Activated naive CD4-positive, alpha-beta T cell treated with anti-CD3 and anti-CD28 coated beads for 36 hours (primary cell): ENCODE measurements around the gene LRRC61. TPM values are rescaled to one million over a fixed set of nuclear protein-coding genes. Genes with fewer than 3 reads are reported as not detected.
"Not testable (repeated sequence)": the region's sequence is repeated elsewhere in the genome, so short reads cannot be mapped to it uniquely, and the experiment has no call there.

Experiments used
- CTCF ChIA-PET: fragments of 350-600 bp; sonication (Branson Sonifier 250); formaldehyde crosslinking; loops from one replicate; lab custom pipeline; 2021; ENCODE audit warnings: antibody characterized with exemption; lab: Charles Lee
- DNase-seq: peaks from one replicate; pipeline ENCODE4 v3.0.0-alpha.2; 2020
- H3K27ac Mint-ChIP-seq: one replicate; pipeline ENCODE4 v1.8.0; 2021; ENCODE audit warnings: mild to moderate bottlenecking, mixed read lengths
- H3K27me3 Mint-ChIP-seq: one replicate; pipeline ENCODE4 v1.8.0; 2021; ENCODE audit warnings: low read depth, mixed read lengths
- H3K36me3 Mint-ChIP-seq: one replicate; pipeline ENCODE4 v1.8.0; 2021; ENCODE audit warnings: low read depth, mixed read lengths
- H3K4me1 Mint-ChIP-seq: one replicate; pipeline ENCODE4 v1.8.0; 2021; ENCODE audit warnings: low read depth, mixed read lengths
- H3K4me3 Mint-ChIP-seq: one replicate; pipeline ENCODE4 v1.8.0; 2021; ENCODE audit warnings: mild to moderate bottlenecking, moderate library complexity, mixed read lengths
- H3K9me3 Mint-ChIP-seq: one replicate; pipeline ENCODE4 v1.8.0; 2021; ENCODE audit warnings: mixed read lengths
- intact Hi-C: fragments of 100-400 bp; cut with micrococcal nuclease; formaldehyde crosslinking; loops from one replicate; pipeline ENCODE4 v1.15.1; 2023
- total RNA-seq, 2 experiments: library from RNA; stranded (reverse); gene quantifications; one replicate each; pipeline ENCODE4 v1.2.3, GENCODE V29; 2021

Gene LRRC61
- total RNA-seq, 2 experiments from 2014 or later, result 10.3 to 13.3 TPM

- Mint-ChIP-seq H3K9me3 (peaks cover 1% of the 10 kb centered on the region), H3K27me3 (no peaks in the 10 kb centered on the region), H3K4me3 (no peak overlapping the region), H3K36me3 (no peaks in the 10 kb centered on the region), H3K27ac (no peak overlapping the region), H3K4me1 (peaks cover 3% of the 10 kb centered on the region)
- no peak for DNase-seq
- intact Hi-C loops, result no loop called here
- CTCF ChIA-PET, result interaction anchor here (1.3 to 1.6 kb wide), 2 partner anchors 10 to 29 kb away, joined by 3 to 4 read pairs; no protein-coding TSS in a partner anchor
Measured at GRCh38 chr7:150385302-150385723, 62.2 kb downstream of the LRRC61 start.

GRCh38 chr7:150385884-150386283, 62.7 kb downstream of the LRRC61 start:
- H3K4me3 Mint-ChIP-seq, CTCF ChIA-PET: not testable (repeated sequence)

More at GRCh38 chr7:150385884-150386283, 62.7 kb downstream of the LRRC61 start:
- H3K27ac Mint-ChIP-seq, DNase-seq, H3K27me3 Mint-ChIP-seq, H3K4me1 Mint-ChIP-seq, H3K36me3 Mint-ChIP-seq, intact Hi-C loops, H3K9me3 Mint-ChIP-seq: not testable (repeated sequence)

Other genes starting within 250 kb of the LRRC61 start
- gene ACTR3C, start 190 bp downstream of the LRRC61 start, total RNA-seq, result 1 to 10 TPM; 3.1 to 3.4 TPM
- gene RARRES2, start 18.3 kb downstream of the LRRC61 start, total RNA-seq, result not detected
- gene REPIN1, start 45.5 kb downstream of the LRRC61 start, total RNA-seq, result 10 to 100 TPM; 45.7 to 49.3 TPM
- gene ZNF775, start 56.0 kb downstream of the LRRC61 start, total RNA-seq, result 1 to 10 TPM; 4.5 to 5.2 TPM
- gene GIMAP8, start 127.3 kb downstream of the LRRC61 start, total RNA-seq, result 1 to 10 TPM; 9.1 to 9.7 TPM
- 10 to 100 TPM; 41.6 TPM for gene GIMAP7, start 191.5 kb downstream of the LRRC61 start, total RNA-seq
- gene GIMAP4, start 244.0 kb downstream of the LRRC61 start, total RNA-seq, result 100 to 1,000 TPM; 180 to 193 TPM